GM12865 (cell line): ENCODE results near the gene AKR1C8.
"Not testable (repeated sequence)": the region's sequence is repeated elsewhere in the genome, so short reads cannot be mapped to it uniquely, and the experiment has no call there.

Experiments used
- DNase-seq: peaks from one replicate; pipeline ENCODE4 v3.0.0; 2010; ENCODE audit warnings: low read depth
- H3K4me3 ChIP-seq: 2 replicates; pipeline ENCODE4 v1.5.1; 2011; ENCODE audit warnings: mild to moderate bottlenecking, low read depth, low read length, control low read depth
- CTCF ChIP-seq: IDR thresholded peaks from 2 replicates; pipeline ENCODE4 v1.5.1; 2011; ENCODE audit warnings: low read length, control low read depth, low read depth, inconsistent platforms; ENCODE audit not compliant: insufficient read depth; ENCODE audit errors: missing control alignments

AKR1C8 gene

GRCh38 chr10:5195727-5196374, 10.9 kb upstream of the AKR1C8 start:
- TF ChIP-seq CTCF, result no peak
- no peak overlapping the region for H3K4me3 ChIP-seq
- no peak for DNase-seq

DNA sequence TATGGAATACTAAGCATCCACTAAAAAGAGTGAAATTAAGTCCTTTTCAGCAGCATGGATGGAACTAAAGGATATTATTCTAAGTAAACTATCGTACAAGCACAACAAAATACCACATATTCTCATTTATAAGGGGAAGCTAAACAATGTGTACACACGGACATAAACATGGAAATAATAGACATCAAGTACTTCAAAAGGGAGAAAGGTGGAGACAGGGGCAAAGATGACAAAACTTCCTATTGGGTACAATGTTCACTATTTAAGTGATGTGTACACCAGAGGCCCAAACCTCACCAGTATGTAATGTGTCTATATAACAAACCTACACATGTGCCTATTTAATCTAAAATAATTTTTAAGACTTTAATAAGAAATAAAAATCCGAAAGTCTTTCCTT, 9.5 kb upstream of the AKR1C8 start:
- no peak for TF ChIP-seq CTCF

GRCh38 chr10:5188358-5188757, 3.4 kb upstream of the AKR1C8 start:
- H3K4me3 ChIP-seq, result no peak overlapping the region
- no peak for DNase-seq
- no peak for TF ChIP-seq CTCF

More for the DNA sequence above, 9.5 kb upstream of the AKR1C8 start:
- DNase-seq, result no peak
- no peak overlapping the region for H3K4me3 ChIP-seq

DNA sequence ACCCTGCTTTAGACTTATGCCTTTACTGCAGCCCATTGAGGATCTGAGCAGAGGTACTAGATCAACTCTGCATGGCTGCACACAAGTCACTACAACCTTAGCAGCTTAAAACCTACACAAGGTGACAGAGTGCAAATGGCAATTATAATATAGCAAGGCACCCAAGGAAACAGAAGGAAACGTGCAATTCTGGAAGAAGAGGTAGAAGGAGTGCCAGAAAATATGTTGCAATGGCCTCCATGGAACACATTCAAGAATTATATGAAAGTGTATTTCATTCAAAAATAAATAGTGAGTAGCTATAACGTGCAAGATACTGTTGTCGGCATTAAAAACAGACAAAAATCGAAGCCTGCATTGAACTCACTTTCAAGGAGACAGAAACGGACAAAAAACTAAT, 2.9 kb upstream of the AKR1C8 start:
- DNase-seq, result no peak
- no peak overlapping the region for H3K4me3 ChIP-seq
- TF ChIP-seq CTCF, result no peak

DNA sequence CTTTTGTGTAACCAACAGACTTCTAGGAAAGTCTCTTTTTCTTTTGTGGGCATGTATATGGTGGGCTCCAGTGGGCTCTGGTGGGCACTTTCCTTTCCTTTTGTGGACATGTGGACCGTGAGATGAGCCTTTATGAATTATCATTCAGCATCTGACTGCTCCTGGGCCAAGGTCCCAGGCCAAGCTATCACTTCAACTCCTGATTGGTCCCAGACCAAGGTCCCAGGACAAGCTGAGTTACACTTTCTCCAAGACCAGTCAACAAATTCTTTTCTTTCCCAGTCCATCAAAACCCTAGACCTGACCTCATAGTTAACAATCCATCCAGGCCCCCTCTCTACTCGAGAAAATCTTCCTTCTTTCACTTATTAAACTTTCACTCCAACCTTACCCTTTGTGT, 1.0 kb downstream of the AKR1C8 start:
- DNase-seq, result no peak
- no peak for TF ChIP-seq CTCF
- no peak overlapping the region for H3K4me3 ChIP-seq

GRCh38 chr10:5180503-5180902, 4.4 kb downstream of the AKR1C8 start:
- not testable (repeated sequence) for H3K4me3 ChIP-seq, DNase-seq

DNA sequence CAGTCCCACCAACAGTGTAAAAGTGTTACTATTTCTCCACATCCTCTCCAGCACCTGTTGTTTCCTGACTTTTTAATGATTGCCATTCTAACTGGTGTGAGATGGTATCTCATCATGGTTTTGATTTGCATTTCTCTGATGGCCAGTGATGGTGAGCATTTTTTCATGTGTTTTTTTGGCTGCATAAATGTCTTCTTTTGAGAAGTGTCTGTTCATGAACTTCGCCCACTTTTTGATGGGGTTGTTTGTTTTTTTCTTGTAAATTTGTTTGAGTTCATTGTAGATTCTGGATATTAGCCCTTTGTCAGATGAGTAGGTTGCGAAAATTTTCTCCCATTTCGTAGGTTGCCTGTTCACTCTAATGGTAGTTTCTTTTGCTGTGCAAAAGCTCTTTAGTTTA, 9.4 kb downstream of the AKR1C8 start:
- DNase-seq, result not testable (repeated sequence)

GRCh38 chr10:5168897-5169420, 16.0 kb downstream of the AKR1C8 start:
- no peak overlapping the region for H3K4me3 ChIP-seq
- no peak for TF ChIP-seq CTCF
- DNase-seq, result no peak

More for the DNA sequence above, 9.4 kb downstream of the AKR1C8 start:
- not testable (repeated sequence) for H3K4me3 ChIP-seq
